Activated CD4-positive, alpha-beta T cell treated with anti-CD3 and anti-CD28 coated beads for 36 hours (primary cell): ENCODE results near the gene GABRD. TPM values are rescaled to one million over a fixed set of nuclear protein-coding genes. Genes with fewer than 3 reads are reported as not detected.

Experiments used
- ATAC-seq: fragments of 200-7000 bp; cut with Tn5 transposase; one replicate; pipeline ENCODE4 v1.10.0; 2021; ENCODE audit warnings: mild to moderate bottlenecking, moderate library complexity
- CTCF ChIA-PET: fragments of 350-600 bp; sonication (Branson Sonifier 250); formaldehyde crosslinking; loops from one replicate; lab custom pipeline; 2021; ENCODE audit warnings: antibody characterized with exemption; lab: Charles Lee
- POLR2A ChIA-PET: fragments of 350-600 bp; sonication (Branson Sonifier 250); formaldehyde crosslinking; loops from one replicate; lab custom pipeline; 2021; ENCODE audit warnings: antibody characterized with exemption, inconsistent platforms; lab: Charles Lee
- DNase-seq: peaks from one replicate; pipeline ENCODE4 v3.0.0-alpha.2; 2020
- H3K27ac Mint-ChIP-seq: one replicate; pipeline ENCODE4 v1.8.0; 2021; ENCODE audit warnings: mixed read lengths
- H3K27me3 Mint-ChIP-seq: one replicate; pipeline ENCODE4 v1.8.0; 2021; ENCODE audit warnings: mixed read lengths
- H3K36me3 Mint-ChIP-seq: one replicate; pipeline ENCODE4 v1.8.0; 2021; ENCODE audit warnings: low read depth, mixed read lengths
- H3K4me1 Mint-ChIP-seq: one replicate; pipeline ENCODE4 v1.8.0; 2021; ENCODE audit warnings: mixed read lengths
- H3K4me3 Mint-ChIP-seq: one replicate; pipeline ENCODE4 v1.8.0; 2021; ENCODE audit warnings: mild to moderate bottlenecking, moderate library complexity, mixed read lengths
- H3K9me3 Mint-ChIP-seq: one replicate; pipeline ENCODE4 v1.8.0; 2021; ENCODE audit warnings: low read depth, mixed read lengths
- intact Hi-C, 2 experiments: fragments of 100-400 bp; cut with DNase I in 1 of 2; cut with micrococcal nuclease in 1 of 2; formaldehyde crosslinking; loops; one replicate each; pipeline versions ENCODE4 v1.14.2 to v1.15.1; 2022 to 2024; cut with DNase I, micrococcal nuclease
- total RNA-seq, 2 experiments: library from RNA; stranded (reverse); gene quantifications; one replicate each; pipeline ENCODE4 v1.2.3, GENCODE V29; 2021

The GABRD gene
- total RNA-seq, 2 experiments from 2014 or later: not detected

- intact Hi-C loops: no loop called here
- Mint-ChIP-seq H3K27ac (no peak overlapping the region), H3K4me3 (no peak overlapping the region), H3K9me3 (no peaks in the 10 kb centered on the region), H3K4me1 (peaks cover 7% of the 10 kb centered on the region), H3K36me3 (no peaks in the 10 kb centered on the region), H3K27me3 (peaks cover 36% of the 10 kb centered on the region)
- DNase-seq (no peak), ATAC-seq (no peak)
- ChIA-PET CTCF (interaction anchor here (1.2 kb wide), 1 partner anchor 27 kb away, joined by 4 read pairs; no protein-coding TSS in a partner anchor), POLR2A (no interaction called here)
Observed at GRCh38 chr1:2022063-2022770, 3.1 kb downstream of the GABRD start.

GRCh38 chr1:2023187-2023586 lies 4.0 kb downstream of the GABRD start:
- no peak for DNase-seq
- Mint-ChIP-seq H3K36me3 (no peaks in the 10 kb centered on the region), H3K4me3 (no peak overlapping the region), H3K9me3 (no peaks in the 10 kb centered on the region), H3K27me3 (peaks cover 30% of the 10 kb centered on the region), H3K4me1 (peaks cover 7% of the 10 kb centered on the region), H3K27ac (no peak overlapping the region)
- intact Hi-C loops: no loop called here
- ATAC-seq: no peak
- ChIA-PET CTCF (no interaction called here), POLR2A (no interaction called here)

GRCh38 chr1:2024451-2024850 lies 5.3 kb downstream of the GABRD start:
- Mint-ChIP-seq H3K27ac (no peak overlapping the region), H3K4me3 (no peak overlapping the region), H3K9me3 (no peaks in the 10 kb centered on the region), H3K36me3 (no peaks in the 10 kb centered on the region), H3K27me3 (peaks cover 26% of the 10 kb centered on the region), H3K4me1 (peaks cover 4% of the 10 kb centered on the region)
- intact Hi-C loops: no loop called here
- CTCF ChIA-PET: interaction anchor here (1.3 kb wide), 1 partner anchor 20 kb away, joined by 3 read pairs; no protein-coding TSS in a partner anchor
- POLR2A ChIA-PET: no interaction called here
- ATAC-seq: no peak
- DNase-seq: no peak

GRCh38 chr1:2024887-2025286 lies 5.7 kb downstream of the GABRD start:
- intact Hi-C loops: no loop called here
- no peaks in the 10 kb centered on the region for H3K36me3 Mint-ChIP-seq
- peaks cover 26% of the 10 kb centered on the region for H3K27me3 Mint-ChIP-seq
- ChIA-PET POLR2A (no interaction called here), CTCF (interaction anchor here (1.3 kb wide), 1 partner anchor 19 kb away, joined by 3 read pairs; no protein-coding TSS in a partner anchor)
- peaks cover 4% of the 10 kb centered on the region for H3K4me1 Mint-ChIP-seq
- no peak overlapping the region for H3K4me3 Mint-ChIP-seq
- no peaks in the 10 kb centered on the region for H3K9me3 Mint-ChIP-seq
- H3K27ac Mint-ChIP-seq: no peak overlapping the region
- DNase-seq: no peak
- ATAC-seq: no peak

- no peak overlapping the region for H3K4me3 Mint-ChIP-seq
- no peaks in the 10 kb centered on the region for H3K36me3 Mint-ChIP-seq
- H3K9me3 Mint-ChIP-seq: no peaks in the 10 kb centered on the region
- ChIA-PET CTCF (interaction anchor here (0.9 to 1.3 kb wide), 2 partner anchors 19 to 230 kb away, joined by 3 read pairs; no protein-coding TSS in a partner anchor), POLR2A (no interaction called here)
- peak; percentile 40 for DNase-seq
- peaks cover 3% of the 10 kb centered on the region for H3K4me1 Mint-ChIP-seq
- no peak overlapping the region for H3K27ac Mint-ChIP-seq
- peak; percentile 33 for ATAC-seq
- H3K27me3 Mint-ChIP-seq: peaks cover 22% of the 10 kb centered on the region
- intact Hi-C loops: no loop called here
Observed at GRCh38 chr1:2025491-2025981, 6.4 kb downstream of the GABRD start.

GRCh38 chr1:2027961-2028583 lies 8.9 kb downstream of the GABRD start:
- Mint-ChIP-seq H3K27me3 (peaks cover 6% of the 10 kb centered on the region), H3K4me3 (no peak overlapping the region), H3K36me3 (no peaks in the 10 kb centered on the region), H3K27ac (no peak overlapping the region), H3K9me3 (no peaks in the 10 kb centered on the region), H3K4me1 (peaks cover 3% of the 10 kb centered on the region)
- DNase-seq: no peak
- ATAC-seq: no peak
- ChIA-PET POLR2A (no interaction called here), CTCF (no interaction called here)
- intact Hi-C loops: no loop called here

- Mint-ChIP-seq H3K9me3 (no peaks in the 10 kb centered on the region), H3K27ac (no peak overlapping the region), H3K4me3 (no peak overlapping the region), H3K4me1 (peaks cover 3% of the 10 kb centered on the region), H3K27me3 (no peaks in the 10 kb centered on the region), H3K36me3 (no peaks in the 10 kb centered on the region)
- ATAC-seq (no peak), DNase-seq (no peak)
- ChIA-PET POLR2A (no interaction called here), CTCF (no interaction called here)
- intact Hi-C loops: no loop called here
Observed at GRCh38 chr1:2028870-2029560, 9.9 kb downstream of the GABRD start.

- ATAC-seq (no peak), DNase-seq (no peak)
- POLR2A ChIA-PET: no interaction called here
- CTCF ChIA-PET: no interaction called here
- Mint-ChIP-seq H3K4me3 (no peak overlapping the region), H3K36me3 (no peaks in the 10 kb centered on the region), H3K27me3 (no peaks in the 10 kb centered on the region), H3K27ac (no peak overlapping the region), H3K9me3 (no peaks in the 10 kb centered on the region), H3K4me1 (peaks cover 3% of the 10 kb centered on the region)
- intact Hi-C loops: no loop called here
Observed at GRCh38 chr1:2029561-2029960, 10.4 kb downstream of the GABRD start.

- H3K4me1 Mint-ChIP-seq: peaks cover 3% of the 10 kb centered on the region
- ChIA-PET POLR2A (no interaction called here), CTCF (interaction anchor here (1.2 kb wide), 1 partner anchor 14 kb away, joined by 5 read pairs; no protein-coding TSS in a partner anchor)
- no peak for ATAC-seq
- no peak for DNase-seq
- intact Hi-C loops: no loop called here
- no peaks in the 10 kb centered on the region for H3K27me3 Mint-ChIP-seq
- H3K36me3 Mint-ChIP-seq: no peaks in the 10 kb centered on the region
- H3K9me3 Mint-ChIP-seq: no peaks in the 10 kb centered on the region
- no peak overlapping the region for H3K27ac Mint-ChIP-seq
- H3K4me3 Mint-ChIP-seq: no peak overlapping the region
Observed at GRCh38 chr1:2030076-2030871, 11.1 kb downstream of the GABRD start.

- no peak for ATAC-seq
- Mint-ChIP-seq H3K27ac (no peak overlapping the region), H3K36me3 (no peaks in the 10 kb centered on the region), H3K9me3 (no peaks in the 10 kb centered on the region), H3K4me1 (no peaks in the 10 kb centered on the region), H3K4me3 (no peak overlapping the region), H3K27me3 (no peaks in the 10 kb centered on the region)
- CTCF ChIA-PET: interaction anchor here (1.2 kb wide), 1 partner anchor 13 kb away, joined by 5 read pairs; no protein-coding TSS in a partner anchor
- intact Hi-C loops: no loop called here
- DNase-seq: no peak
- POLR2A ChIA-PET: no interaction called here
Observed at GRCh38 chr1:2031546-2032540, 12.7 kb downstream of the GABRD start.
